ENCODE results near the gene PER3. TPM values are rescaled to one million over a fixed set of nuclear protein-coding genes. Genes with fewer than 3 reads are reported as not detected.
A peak's percentile ranks its signal among the peaks of the same experiment; 100 is the strongest.

PER3 gene
- 10 to 100 TPM; 13.0 to 22.5 (median 13.9) TPM for polyA plus RNA-seq (ENCODE audit: insufficient read length in 4 of 4)

DNA sequence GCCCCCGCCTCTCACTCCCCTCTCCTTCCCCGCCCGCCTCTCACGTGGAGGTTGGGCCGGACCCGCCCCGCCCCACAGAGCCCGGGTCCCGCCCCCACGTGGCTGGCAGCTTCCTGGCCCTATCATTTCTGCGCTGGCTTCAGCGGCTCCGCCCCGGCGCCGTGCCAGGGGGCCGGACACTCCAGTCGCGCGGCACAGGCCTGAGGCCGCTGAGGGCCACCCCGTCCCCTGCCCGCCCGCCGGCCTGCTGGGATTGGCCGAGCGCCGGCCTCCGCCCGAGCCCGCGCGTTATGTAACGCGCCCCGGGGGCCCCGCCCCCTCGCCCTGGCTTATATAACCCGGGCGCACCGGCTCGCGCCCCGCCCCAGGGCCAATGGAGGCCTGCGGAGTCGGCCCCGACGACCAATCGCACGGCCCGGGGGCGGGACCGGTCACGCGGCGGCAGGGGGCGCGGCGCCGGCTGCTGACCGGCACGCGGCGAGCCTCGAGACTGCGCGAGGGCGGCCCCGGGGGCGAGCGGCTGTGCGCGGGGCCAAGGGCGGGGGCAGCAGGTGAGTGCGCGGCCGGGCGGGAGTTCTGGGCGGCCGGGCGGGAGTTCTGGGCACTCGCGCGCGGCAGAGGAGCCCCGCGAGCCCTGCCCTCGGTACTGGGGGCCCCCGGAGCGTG lies at the start of gene PER3:
TSS of gene PER3 (plus strand) at position 466 of the 666 bp plus-strand sequence. CDS start 587 bp downstream, outside the sequence.
- peak; percentile 86 to 94 (median 91) for DNase-seq (ENCODE audit: low read depth in 4 of 4, low spot score in 3 of 4)

DNA sequence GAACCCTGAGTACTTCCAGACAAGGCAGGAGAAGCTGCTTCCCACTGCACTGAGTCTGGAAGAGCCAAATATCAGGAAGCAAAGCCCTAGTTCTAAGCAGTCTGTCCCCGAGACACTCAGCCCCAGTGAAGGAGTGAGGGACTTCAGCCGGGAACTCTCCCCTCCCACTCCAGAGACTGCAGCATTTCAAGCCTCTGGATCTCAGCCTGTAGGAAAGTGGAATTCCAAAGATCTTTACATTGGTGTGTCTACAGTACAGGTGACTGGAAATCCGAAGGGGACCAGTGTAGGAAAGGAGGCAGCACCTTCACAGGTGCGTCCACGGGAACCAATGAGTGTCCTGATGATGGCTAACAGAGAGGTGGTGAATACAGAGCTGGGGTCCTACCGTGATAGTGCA lies 46.0 kb upstream of the PER3 start:
- no peak for DNase-seq (ENCODE audit: low read depth in 4 of 4, low spot score in 3 of 4)

DNA sequence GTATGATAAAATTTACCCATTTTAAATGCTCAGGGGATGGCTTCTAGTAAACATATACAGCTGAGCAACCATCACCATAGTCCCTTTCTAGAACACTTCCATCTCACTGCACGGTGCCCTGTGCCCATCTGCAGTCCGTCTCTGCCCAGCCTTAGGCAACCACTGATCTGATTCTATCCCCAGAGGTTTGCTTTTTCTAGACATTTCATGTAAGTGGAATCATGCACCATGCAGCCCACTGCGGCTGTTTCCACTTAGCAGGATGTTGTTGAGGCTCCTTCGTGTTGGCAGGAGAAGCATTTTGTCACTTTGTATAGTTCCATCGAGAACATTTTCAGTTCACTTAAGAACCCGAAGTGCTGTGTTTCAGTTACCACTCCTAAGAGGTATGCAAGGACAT lies 40.7 kb upstream of the PER3 start:
- no peak for DNase-seq (ENCODE audit: low read depth in 4 of 4, low spot score in 3 of 4)

DNA sequence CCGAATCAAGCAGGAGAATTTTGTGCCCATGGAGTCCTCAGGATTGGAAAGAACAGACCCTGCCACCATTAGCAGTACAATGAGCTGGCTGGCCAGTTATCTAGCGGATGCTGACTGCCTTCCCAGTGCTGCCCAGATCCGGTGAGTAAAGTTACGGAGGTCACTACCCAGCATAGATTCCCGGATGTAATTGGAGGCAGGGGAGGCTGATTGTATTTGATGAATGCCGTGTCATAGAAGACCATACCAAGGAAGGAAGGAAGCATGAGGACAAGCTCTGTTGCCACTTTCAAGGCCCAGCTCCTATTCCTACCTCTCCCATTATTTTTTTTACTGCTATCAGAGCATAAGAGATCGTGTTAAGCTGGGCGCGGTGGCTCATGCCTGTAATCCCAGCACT lies 39.2 kb upstream of the PER3 start:
- no peak for DNase-seq (ENCODE audit: low read depth in 4 of 4, low spot score in 3 of 4)

DNA sequence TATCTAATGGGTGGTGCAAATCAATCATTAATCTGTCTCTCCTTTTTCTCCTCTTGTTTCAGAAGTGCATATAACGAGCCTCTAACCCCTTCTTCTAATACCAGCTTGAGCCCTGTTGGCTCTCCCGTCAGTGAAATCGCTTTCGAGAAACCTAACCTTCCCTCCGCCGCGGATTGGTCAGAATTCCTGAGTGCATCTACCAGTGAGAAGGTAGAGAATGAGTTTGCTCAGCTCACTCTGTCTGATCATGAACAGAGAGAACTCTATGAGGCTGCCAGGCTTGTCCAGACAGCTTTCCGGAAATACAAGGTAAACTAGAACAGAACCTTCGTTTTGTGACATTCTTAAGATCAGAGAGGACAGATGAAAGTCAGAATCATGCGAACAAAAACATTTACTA lies 38.3 kb upstream of the PER3 start:
- DNase-seq (ENCODE audit: low read depth in 4 of 4, low spot score in 3 of 4), result no peak

DNA sequence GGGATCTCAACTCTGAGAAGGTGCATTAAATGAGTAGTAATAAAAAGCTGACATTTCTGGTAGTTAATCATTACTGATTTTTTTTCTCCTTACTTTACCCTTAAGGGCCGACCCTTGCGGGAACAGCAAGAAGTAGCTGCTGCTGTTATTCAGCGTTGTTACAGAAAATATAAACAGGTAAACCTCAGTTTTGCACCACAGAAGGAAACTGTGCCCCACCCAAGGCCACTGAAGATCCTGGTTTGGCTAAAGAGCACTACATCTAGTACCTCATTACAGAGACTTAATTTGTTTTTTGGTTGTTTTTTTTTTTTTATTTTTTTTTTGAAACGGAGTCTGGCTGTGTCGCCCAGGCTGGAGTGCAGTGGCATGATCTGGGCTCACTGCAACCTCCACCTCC lies 36.5 kb upstream of the PER3 start:
- no peak for DNase-seq (ENCODE audit: low read depth in 4 of 4, low spot score in 3 of 4)

DNA sequence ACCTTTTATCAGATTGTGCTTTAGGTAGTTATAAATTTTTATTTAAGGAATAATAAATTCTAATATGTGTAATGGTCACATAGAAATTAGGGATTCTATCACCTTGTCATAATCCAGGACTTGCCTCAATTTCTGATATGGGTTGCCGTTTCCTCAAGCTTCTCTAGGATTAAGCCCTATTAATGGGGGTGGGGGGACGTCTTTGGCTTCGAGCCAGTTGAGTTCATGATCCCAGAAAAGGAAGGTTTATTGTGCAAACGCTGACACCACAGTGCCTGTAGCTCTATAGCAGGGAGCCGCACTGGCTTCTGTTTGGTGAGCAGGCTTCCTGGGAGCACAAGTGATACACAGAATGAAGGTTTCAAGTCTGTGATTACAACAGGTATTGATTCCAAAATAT lies 35.0 kb upstream of the PER3 start:
- DNase-seq (ENCODE audit: low read depth in 4 of 4, low spot score in 3 of 4), result no peak

- no peak for DNase-seq (ENCODE audit: low read depth in 4 of 4, low spot score in 3 of 4)
These were observed 32.9 kb upstream of the PER3 start for GRCh38 chr1:7751174-7751573.

GRCh38 chr1:7752512-7753417 lies 31.3 kb upstream of the PER3 start:
- DNase-seq (ENCODE audit: low read depth in 4 of 4, low spot score in 3 of 4), result peak; percentile 53 to 73 (median 64)

- DNase-seq (ENCODE audit: low read depth in 4 of 4, low spot score in 3 of 4), result no peak
These were observed 30.4 kb upstream of the PER3 start for GRCh38 chr1:7753641-7754040.

DNA sequence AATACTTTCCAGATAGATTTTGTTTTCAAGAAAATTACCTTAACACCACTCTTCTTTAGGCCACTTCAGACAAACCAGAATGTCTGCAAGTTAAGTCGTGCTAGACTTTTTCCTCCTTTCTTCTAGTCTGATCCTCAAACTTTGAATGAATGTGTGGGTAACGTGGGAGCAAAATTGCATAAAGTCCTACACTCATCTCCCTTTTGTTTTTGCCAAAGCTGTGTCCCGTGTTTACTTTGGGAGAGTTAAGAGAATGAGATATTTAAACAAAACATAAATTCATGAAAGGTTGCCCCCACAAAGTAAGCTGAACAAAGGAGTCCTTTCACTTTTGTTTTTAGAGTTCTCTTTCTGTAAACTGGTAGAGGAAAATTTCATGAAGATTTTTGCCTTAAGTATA lies 29.9 kb upstream of the PER3 start:
- no peak for DNase-seq (ENCODE audit: low read depth in 4 of 4, low spot score in 3 of 4)

- no peak for DNase-seq (ENCODE audit: low read depth in 4 of 4, low spot score in 3 of 4)
These were observed 28.6 kb upstream of the PER3 start for GRCh38 chr1:7755448-7755847.

- no peak for DNase-seq (ENCODE audit: low read depth in 4 of 4, low spot score in 3 of 4)
These were observed 23.8 kb upstream of the PER3 start for GRCh38 chr1:7760245-7760644.

DNA sequence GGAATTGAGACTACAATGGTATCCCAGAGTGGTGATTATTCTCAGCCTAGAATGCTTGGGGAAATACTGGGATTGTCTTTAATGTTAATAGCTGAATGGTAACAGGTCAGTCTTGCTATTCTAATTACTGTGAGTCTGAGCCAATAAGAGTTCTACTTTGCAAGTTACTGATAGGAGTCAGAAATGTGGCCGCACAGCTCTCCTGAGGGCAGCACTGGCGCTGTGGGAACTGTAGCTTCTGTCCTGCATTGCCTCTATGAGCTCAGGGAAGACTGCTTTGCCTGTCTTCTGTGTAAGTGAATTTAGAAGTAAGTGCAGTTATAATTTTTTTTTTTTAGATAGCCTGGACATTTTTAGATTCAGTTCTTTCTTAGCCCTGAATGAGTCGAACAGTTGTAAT lies 23.0 kb upstream of the PER3 start:
- no peak for DNase-seq (ENCODE audit: low read depth in 4 of 4, low spot score in 3 of 4)

- no peak for DNase-seq (ENCODE audit: low read depth in 4 of 4, low spot score in 3 of 4)
These were observed 16.9 kb upstream of the PER3 start for GRCh38 chr1:7767176-7767575.

GRCh38 chr1:7768583-7768982 lies 15.5 kb upstream of the PER3 start:
- DNase-seq (ENCODE audit: low read depth in 4 of 4, low spot score in 3 of 4), result no peak

DNA sequence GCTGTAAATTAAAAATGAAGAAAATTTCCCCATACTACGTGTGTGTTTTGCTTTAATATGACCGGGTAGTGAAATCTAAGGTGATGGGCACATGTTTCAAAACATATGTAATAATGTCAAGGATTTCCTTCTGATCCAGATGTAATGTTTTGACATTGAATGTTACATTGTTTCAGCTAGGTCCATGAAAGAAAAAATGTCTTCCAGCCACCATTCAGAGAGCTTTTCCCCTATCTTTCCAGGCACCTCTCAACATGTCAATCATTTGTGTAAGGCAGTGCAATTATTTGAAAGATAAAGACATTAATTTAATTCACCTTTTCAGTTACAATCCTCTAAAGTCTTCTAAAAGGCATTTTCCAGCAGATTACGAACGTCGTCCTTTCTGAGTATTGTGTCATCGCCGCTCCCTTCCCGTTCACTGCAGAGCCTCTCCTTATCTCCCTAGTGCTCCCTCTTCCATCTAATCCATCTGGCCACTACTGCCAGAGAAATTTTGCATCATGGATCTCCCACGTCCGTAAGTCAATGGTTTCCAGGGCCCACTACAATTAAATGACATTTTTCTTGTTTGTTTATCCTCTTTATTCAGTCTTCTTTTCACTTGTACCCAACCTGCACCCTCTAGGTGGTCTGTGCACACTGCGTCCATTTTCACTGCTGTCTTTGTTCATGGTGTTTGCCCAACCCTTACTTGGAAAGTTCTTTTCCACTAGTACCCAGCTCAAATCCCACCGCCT lies 14.2 kb upstream of the PER3 start:
- DNase-seq (ENCODE audit: low read depth in 4 of 4, low spot score in 3 of 4), result no peak

- no peak for DNase-seq (ENCODE audit: low read depth in 4 of 4, low spot score in 3 of 4)
These were observed 13.5 kb upstream of the PER3 start for GRCh38 chr1:7770669-7770996.

- peak in 2 of 4 donors; percentile 46 to 60 for DNase-seq (ENCODE audit: low read depth in 4 of 4, low spot score in 3 of 4)
These were observed 12.9 kb upstream of the PER3 start, which contains the start of gene VAMP3 for GRCh38 chr1:7770997-7771822. TSS of gene VAMP3 (plus strand) at chr1:7771296. CDS start at chr1:7771384, 88 bp downstream.

- DNase-seq (ENCODE audit: low read depth in 4 of 4, low spot score in 3 of 4), result no peak
These were observed 12.2 kb upstream of the PER3 start for GRCh38 chr1:7771823-7772299.

All from left renal pelvis (tissue), 4 donors.